BE2C (cell line): ENCODE data around the gene CLDND2.

Experiments
- DNase-seq: peaks from one replicate; pipeline ENCODE4 v3.0.0-alpha.2; 2020
- H3K27me3 ChIP-seq: fragments of 250-450 bp; sonication (Bioruptor Pico); 2 replicates; pipeline ENCODE4 v1.5.1; 2020; ENCODE audit warnings: mild to moderate bottlenecking
- H3K36me3 ChIP-seq: fragments of 250-450 bp; sonication (Bioruptor Pico); 2 replicates; pipeline ENCODE4 v1.5.1; 2020; ENCODE audit warnings: mild to moderate bottlenecking
- H3K4me1 ChIP-seq: fragments of 250-450 bp; sonication (Bioruptor Pico); 2 replicates; pipeline ENCODE4 v1.5.1; 2020
- H3K4me3 ChIP-seq: 2 replicates; pipeline ENCODE4 v1.5.1; 2011; ENCODE audit warnings: low read depth, low read length
- H3K9me3 ChIP-seq: fragments of 250-450 bp; sonication (Bioruptor Pico); 2 replicates; pipeline ENCODE4 v1.5.1; 2020
- CTCF ChIP-seq: IDR thresholded peaks from 2 replicates; pipeline ENCODE4 v1.5.1; 2012; ENCODE audit warnings: mild to moderate bottlenecking, low read depth, low read length

CLDND2 gene

GRCh38 chr19:51338563-51339312, 30.1 kb downstream of the CLDND2 start:
- peak; percentile 92 for DNase-seq
- H3K4me3 ChIP-seq: peak overlapping the region; percentile 66

GRCh38 chr19:51337861-51338562, 30.8 kb downstream of the CLDND2 start:
- TF ChIP-seq CTCF: no peak
- DNase-seq: no peak
- Histone ChIP-seq H3K36me3 (no peaks in the 10 kb centered on the region), H3K9me3 (no peaks in the 10 kb centered on the region; the same call in 1 of the 2 replicates), H3K4me3 (no peak overlapping the region), H3K27me3 (peaks cover 10% of the 10 kb centered on the region), H3K4me1 (no peaks in the 10 kb centered on the region)

More at GRCh38 chr19:51338563-51339312, 30.1 kb downstream of the CLDND2 start:
- TF ChIP-seq CTCF: peak; percentile 78
- Histone ChIP-seq H3K27me3 (peaks cover 10% of the 10 kb centered on the region), H3K36me3 (no peaks in the 10 kb centered on the region), H3K4me1 (no peaks in the 10 kb centered on the region; the same call in 1 of the 2 replicates), H3K9me3 (no peaks in the 10 kb centered on the region; the same call in 1 of the 2 replicates)

GRCh38 chr19:51337141-51337860, 31.5 kb downstream of the CLDND2 start:
- Histone ChIP-seq H3K4me3 (no peak overlapping the region), H3K9me3 (no peaks in the 10 kb centered on the region; the same call in 1 of the 2 replicates), H3K27me3 (peaks cover 10% of the 10 kb centered on the region), H3K36me3 (no peaks in the 10 kb centered on the region), H3K4me1 (no peaks in the 10 kb centered on the region)
- no peak for DNase-seq
- TF ChIP-seq CTCF: no peak

- H3K4me3 ChIP-seq: no peak overlapping the region
- no peaks in the 10 kb centered on the region for H3K4me1 ChIP-seq
- no peaks in the 10 kb centered on the region for H3K27me3 ChIP-seq
- TF ChIP-seq CTCF: no peak
- no peaks in the 10 kb centered on the region for H3K36me3 ChIP-seq
- H3K9me3 ChIP-seq: no peaks in the 10 kb centered on the region; the same call in 1 of the 2 replicates
- peak; percentile 74 for DNase-seq
Measured at GRCh38 chr19:51333836-51334460, 34.9 kb downstream of the CLDND2 start.

- H3K4me3 ChIP-seq: no peak overlapping the region
- H3K27me3 ChIP-seq: no peaks in the 10 kb centered on the region
- H3K4me1 ChIP-seq: no peaks in the 10 kb centered on the region
- H3K36me3 ChIP-seq: no peaks in the 10 kb centered on the region
- no peak for TF ChIP-seq CTCF
- no peak for DNase-seq
- H3K9me3 ChIP-seq: no peaks in the 10 kb centered on the region; the same call in 1 of the 2 replicates
Measured at GRCh38 chr19:51331716-51332115, 37.1 kb downstream of the CLDND2 start.
